ENCODE measurements around the gene TXLNB. TPM values are rescaled to one million over a fixed set of nuclear protein-coding genes. Genes with fewer than 3 reads are reported as not detected.

The TXLNB gene
- total RNA-seq, 2 experiments from 2014 or later, result 0.11 to 0.22 TPM

- peaks cover 21% of the 10 kb centered on the region for H3K4me1 Mint-ChIP-seq (ENCODE audit: low read depth)
- CTCF ChIA-PET, result interaction anchor here (0.8 to 2.9 kb wide), 9 partner anchors 13 to 132 kb away, joined by 3 to 16 read pairs (median 4); no protein-coding TSS in a partner anchor
- no peak for DNase-seq
- H3K9me3 Mint-ChIP-seq, result no peaks in the 10 kb centered on the region
- intact Hi-C loops (cut with micrococcal nuclease), result no loop called here
- no peak overlapping the region for H3K27ac Mint-ChIP-seq
- no peaks in the 10 kb centered on the region for H3K27me3 Mint-ChIP-seq
- POLR2A ChIA-PET, result interaction anchor here (0.8 to 2.0 kb wide), 2 partner anchors 29 to 81 kb away, joined by 3 to 4 read pairs; no protein-coding TSS in a partner anchor
- no peak for ATAC-seq
- H3K4me3 Mint-ChIP-seq, result no peak overlapping the region
- TF ChIP-seq, protein P1, sequence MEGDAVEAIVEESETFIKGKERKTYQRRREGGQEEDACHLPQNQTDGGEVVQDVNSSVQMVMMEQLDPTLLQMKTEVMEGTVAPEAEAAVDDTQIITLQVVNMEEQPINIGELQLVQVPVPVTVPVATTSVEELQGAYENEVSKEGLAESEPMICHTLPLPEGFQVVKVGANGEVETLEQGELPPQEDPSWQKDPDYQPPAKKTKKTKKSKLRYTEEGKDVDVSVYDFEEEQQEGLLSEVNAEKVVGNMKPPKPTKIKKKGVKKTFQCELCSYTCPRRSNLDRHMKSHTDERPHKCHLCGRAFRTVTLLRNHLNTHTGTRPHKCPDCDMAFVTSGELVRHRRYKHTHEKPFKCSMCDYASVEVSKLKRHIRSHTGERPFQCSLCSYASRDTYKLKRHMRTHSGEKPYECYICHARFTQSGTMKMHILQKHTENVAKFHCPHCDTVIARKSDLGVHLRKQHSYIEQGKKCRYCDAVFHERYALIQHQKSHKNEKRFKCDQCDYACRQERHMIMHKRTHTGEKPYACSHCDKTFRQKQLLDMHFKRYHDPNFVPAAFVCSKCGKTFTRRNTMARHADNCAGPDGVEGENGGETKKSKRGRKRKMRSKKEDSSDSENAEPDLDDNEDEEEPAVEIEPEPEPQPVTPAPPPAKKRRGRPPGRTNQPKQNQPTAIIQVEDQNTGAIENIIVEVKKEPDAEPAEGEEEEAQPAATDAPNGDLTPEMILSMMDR (IDR thresholded peaks at IDR 0.05), result no peak
- no peaks in the 10 kb centered on the region for H3K36me3 Mint-ChIP-seq (ENCODE audit: low read depth)
Measured at GRCh38 chr6:139257821-139258398, 33.9 kb downstream of the TXLNB start.

DNA sequence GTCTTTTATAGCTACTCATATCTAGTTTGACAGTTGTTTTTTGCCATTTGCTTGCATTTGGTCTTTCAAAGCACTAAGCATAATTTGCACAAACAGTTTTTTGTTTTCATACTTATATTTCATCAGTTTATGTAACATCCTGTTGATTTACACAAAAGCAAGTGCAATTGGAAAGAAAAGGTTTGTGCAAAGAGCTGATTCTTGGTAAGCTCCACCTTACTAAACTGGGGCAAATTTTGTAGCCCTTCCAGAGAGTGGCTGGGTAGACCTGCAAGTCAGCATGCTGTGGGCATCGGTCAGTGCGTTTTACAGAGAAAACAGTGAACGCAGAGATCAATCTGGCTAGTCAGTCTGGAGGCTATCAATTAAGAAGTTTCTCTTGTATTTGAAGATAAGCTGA is 34.5 kb downstream of the TXLNB start:
- Mint-ChIP-seq H3K4me1 (ENCODE audit: low read depth) (peaks cover 17% of the 10 kb centered on the region), H3K9me3 (no peaks in the 10 kb centered on the region), H3K36me3 (ENCODE audit: low read depth) (no peaks in the 10 kb centered on the region), H3K27ac (no peak overlapping the region), H3K27me3 (no peaks in the 10 kb centered on the region), H3K4me3 (no peak overlapping the region)
- ChIA-PET POLR2A (interaction anchor here (0.8 to 2.0 kb wide), 2 partner anchors 30 to 80 kb away, joined by 3 to 4 read pairs; no protein-coding TSS in a partner anchor), CTCF (interaction anchor here (0.8 to 2.9 kb wide), 9 partner anchors 12 to 132 kb away, joined by 3 to 16 read pairs (median 4); no protein-coding TSS in a partner anchor)
- TF ChIP-seq, protein P1 (IDR thresholded peaks at IDR 0.05), result no peak
- intact Hi-C loops (cut with micrococcal nuclease), result no loop called here
- DNase-seq (no peak), ATAC-seq (no peak)

- DNase-seq (no peak), ATAC-seq (no peak)
- Mint-ChIP-seq H3K27ac (no peak overlapping the region), H3K4me3 (no peak overlapping the region), H3K9me3 (no peaks in the 10 kb centered on the region), H3K4me1 (ENCODE audit: low read depth) (peaks cover 24% of the 10 kb centered on the region), H3K27me3 (no peaks in the 10 kb centered on the region), H3K36me3 (ENCODE audit: low read depth) (no peaks in the 10 kb centered on the region)
- TF ChIP-seq, protein P1 (IDR thresholded peaks at IDR 0.05), result no peak
- intact Hi-C loops (cut with micrococcal nuclease), result no loop called here
- CTCF ChIA-PET, result interaction anchor here (0.8 to 1.7 kb wide), 2 partner anchors 68 to 131 kb away, joined by 3 to 4 read pairs; no protein-coding TSS in a partner anchor
- POLR2A ChIA-PET, result no interaction called here
Measured at GRCh38 chr6:139256087-139256486, 35.7 kb downstream of the TXLNB start.

DNA sequence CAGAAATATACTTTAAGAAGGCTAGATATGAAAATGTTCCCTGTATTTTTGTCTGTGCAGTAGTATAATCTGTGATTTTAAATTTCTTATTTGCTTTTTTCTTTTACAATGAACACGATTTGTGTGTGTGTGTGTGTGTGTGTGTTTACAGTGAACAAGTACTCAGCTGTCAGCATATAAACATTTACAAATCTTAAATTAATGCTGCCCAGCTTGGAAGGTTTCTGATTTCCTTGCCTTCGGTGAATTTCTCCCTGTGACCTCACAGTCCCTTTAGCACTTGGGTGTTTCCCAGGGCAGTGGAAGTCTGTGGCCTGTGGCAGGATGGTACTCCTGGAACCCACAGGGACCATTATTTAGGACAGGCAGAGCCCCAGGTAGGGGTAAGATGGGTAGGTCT is 37.6 kb downstream of the TXLNB start:
- Mint-ChIP-seq H3K27me3 (no peaks in the 10 kb centered on the region), H3K4me3 (no peak overlapping the region), H3K36me3 (ENCODE audit: low read depth) (no peaks in the 10 kb centered on the region), H3K4me1 (ENCODE audit: low read depth) (peaks cover 41% of the 10 kb centered on the region), H3K9me3 (no peaks in the 10 kb centered on the region), H3K27ac (no peak overlapping the region)
- ChIA-PET CTCF (interaction anchor here (1.6 kb wide), 1 partner anchor 9 kb away, joined by 7 read pairs; no protein-coding TSS in a partner anchor), POLR2A (no interaction called here)
- intact Hi-C loops (cut with micrococcal nuclease), result no loop called here
- TF ChIP-seq, protein P1 (IDR thresholded peaks at IDR 0.05), result no peak
- no peak for DNase-seq
- ATAC-seq, result no peak

DNA sequence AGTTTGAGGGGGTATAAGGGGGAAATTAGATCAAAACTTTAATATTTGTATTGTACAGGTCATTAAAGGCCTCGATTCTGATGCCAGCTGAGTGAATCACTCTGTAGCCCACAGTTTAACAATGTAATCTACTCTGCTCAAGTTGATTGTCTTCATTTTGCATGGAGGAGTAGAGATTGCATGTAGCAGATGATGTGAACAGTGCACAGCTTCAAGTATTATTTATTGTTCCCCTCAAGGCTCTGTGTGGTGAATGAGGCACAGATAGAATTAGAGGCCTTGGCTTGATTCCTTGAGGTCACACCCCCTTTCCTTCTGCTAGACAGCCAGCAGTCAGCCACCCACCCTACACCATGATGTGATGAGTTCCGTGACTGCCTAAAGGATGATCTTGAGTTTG is 38.1 kb downstream of the TXLNB start:
- no peak overlapping the region for H3K27ac Mint-ChIP-seq
- no peak for DNase-seq
- H3K27me3 Mint-ChIP-seq, result no peaks in the 10 kb centered on the region
- intact Hi-C loops (cut with micrococcal nuclease), result no loop called here
- H3K4me3 Mint-ChIP-seq, result no peak overlapping the region
- peaks cover 46% of the 10 kb centered on the region for H3K4me1 Mint-ChIP-seq (ENCODE audit: low read depth)
- no peaks in the 10 kb centered on the region for H3K36me3 Mint-ChIP-seq (ENCODE audit: low read depth)
- CTCF ChIA-PET, result interaction anchor here (1.2 to 1.6 kb wide), 3 partner anchors 9 to 12 kb away, joined by 3 to 7 read pairs (median 3); no protein-coding TSS in a partner anchor
- POLR2A ChIA-PET, result no interaction called here
- no peak for ATAC-seq
- no peaks in the 10 kb centered on the region for H3K9me3 Mint-ChIP-seq
- TF ChIP-seq, protein P1 (IDR thresholded peaks at IDR 0.05), result no peak
